SU-DHL-6 (cell line): ENCODE measurements around the gene MYH16.

Experiments used
- H2AFZ ChIP-seq: fragments of 200-600 bp; sonication (generic); 2 replicates; pipeline ENCODE4 v1.6.1; 2014; ENCODE audit warnings: low read depth, mild to moderate bottlenecking, moderate library complexity, mixed read lengths, antibody characterized with exemption, low read length; ENCODE audit not compliant: severe bottlenecking
- H3F3A ChIP-seq: fragments of 200-600 bp; shearing (Covaris generic); 2 replicates; pipeline ENCODE4 v1.6.0; 2016; ENCODE audit warnings: antibody characterized with exemption, mild to moderate bottlenecking; ENCODE audit not compliant: insufficient read depth
- H3K27ac ChIP-seq: fragments of 200-600 bp; sonication (generic); 2 replicates; pipeline ENCODE4 v1.5.1; 2016; ENCODE audit warnings: low read depth, mild to moderate bottlenecking, low read length, moderate library complexity, mixed read lengths
- H3K27me3 ChIP-seq: fragments of 200-600 bp; sonication (generic), shearing (Covaris generic); 2 replicates; pipeline ENCODE4 v1.6.0; 2014; ENCODE audit warnings: mild to moderate bottlenecking, low read length
- H3K36me3 ChIP-seq: fragments of 200-600 bp; sonication (generic); 2 replicates; pipeline ENCODE4 v1.6.1; 2014; ENCODE audit warnings: mild to moderate bottlenecking, low read length, mixed read lengths
- H3K4me2 ChIP-seq: fragments of 300-600, 200-600 bp; shearing (Covaris generic), sonication (generic); 2 replicates; pipeline ENCODE4 v1.6.0; 2014; ENCODE audit warnings: low read length, low read depth, mild to moderate bottlenecking; ENCODE audit not compliant: poor library complexity, severe bottlenecking
- H3K4me3 ChIP-seq: fragments of 200-600 bp; sonication (generic); 2 replicates; pipeline ENCODE4 v1.5.1; 2014; ENCODE audit warnings: antibody characterized with exemption, low read length, mild to moderate bottlenecking, mixed read lengths; ENCODE audit not compliant: insufficient read depth, poor library complexity, severe bottlenecking
- H3K79me2 ChIP-seq: fragments of 200-600 bp; sonication (generic); 2 replicates; pipeline ENCODE4 v1.6.1; 2014; ENCODE audit warnings: mild to moderate bottlenecking, low read length, moderate library complexity; ENCODE audit not compliant: insufficient read depth
- H3K9ac ChIP-seq: fragments of 200-600 bp; sonication (generic); 2 replicates; pipeline ENCODE4 v1.7.0; 2014; ENCODE audit warnings: mild to moderate bottlenecking, low read length
- H3K9me2 ChIP-seq: fragments of 200-600 bp; sonication (generic); replicated peaks from 2 replicates; pipeline ENCODE4 v1.6.1; 2014; ENCODE audit warnings: low read length; ENCODE audit not compliant: insufficient read depth
- H3K9me3 ChIP-seq: fragments of 200-600 bp; sonication (generic); 2 replicates; pipeline ENCODE4 v1.6.1; 2014; ENCODE audit warnings: low read length, mixed read lengths; ENCODE audit not compliant: insufficient read depth
- H4K20me1 ChIP-seq: fragments of 200-600 bp; sonication (generic); 2 replicates; pipeline ENCODE4 v1.6.1; 2014; ENCODE audit warnings: low read depth, mild to moderate bottlenecking, antibody characterized with exemption, low read length, moderate library complexity, mixed read lengths
- EZH2phosphoT487 ChIP-seq: fragments of 200-600 bp; sonication (generic), shearing (Covaris generic); conservative IDR thresholded peaks from 2 replicates; pipeline ENCODE4 v1.6.1; 2018; ENCODE audit warnings: mild to moderate bottlenecking, antibody characterized with exemption, low read length, moderate library complexity, mixed read lengths
- TF ChIP-seq, protein P1 (sequence below): fragments of 200-600 bp; sonication (generic); IDR thresholded peaks from one replicate; pipeline ENCODE4 v1.5.1; 2017; ENCODE audit warnings: antibody characterized with exemption, mild to moderate bottlenecking, low read length, moderate library complexity; ENCODE audit not compliant: insufficient read depth, poor library complexity, severe bottlenecking

Gene MYH16

DNA sequence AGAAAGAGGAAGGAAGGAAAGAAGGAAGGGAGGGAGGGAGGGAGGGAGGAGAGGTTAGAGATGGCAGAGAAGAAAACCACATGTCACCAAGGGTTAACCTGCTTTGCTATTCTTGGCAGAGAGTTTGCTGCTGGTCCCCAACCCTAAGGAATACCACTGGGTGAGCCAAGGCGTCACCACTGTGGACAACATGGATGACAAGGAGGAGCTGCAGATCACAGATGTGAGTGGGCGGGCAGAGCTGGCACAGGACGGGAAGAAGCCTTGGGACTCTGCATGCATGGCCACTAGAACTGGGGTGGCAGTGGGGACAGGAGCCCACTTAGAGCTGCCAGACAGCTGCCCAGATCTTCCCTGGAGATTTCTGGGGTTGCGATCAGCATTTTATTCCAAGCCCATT lies 17.2 kb upstream of the MYH16 start:
- Histone ChIP-seq H3K4me2 (no peak overlapping the region), H3K27me3 (no peaks in the 10 kb centered on the region), H2AFZ (no peak overlapping the region), H4K20me1 (no peaks in the 10 kb centered on the region), H3K9ac (no peak overlapping the region), H3K9me2 (no peaks in the 10 kb centered on the region), H3K79me2 (no peaks in the 10 kb centered on the region), H3K4me3 (no peak overlapping the region), H3K36me3 (no peaks in the 10 kb centered on the region), H3K27ac (no peak overlapping the region), H3F3A (no peaks in the 10 kb centered on the region), H3K9me3 (no peaks in the 10 kb centered on the region)
- TF ChIP-seq, protein P1, sequence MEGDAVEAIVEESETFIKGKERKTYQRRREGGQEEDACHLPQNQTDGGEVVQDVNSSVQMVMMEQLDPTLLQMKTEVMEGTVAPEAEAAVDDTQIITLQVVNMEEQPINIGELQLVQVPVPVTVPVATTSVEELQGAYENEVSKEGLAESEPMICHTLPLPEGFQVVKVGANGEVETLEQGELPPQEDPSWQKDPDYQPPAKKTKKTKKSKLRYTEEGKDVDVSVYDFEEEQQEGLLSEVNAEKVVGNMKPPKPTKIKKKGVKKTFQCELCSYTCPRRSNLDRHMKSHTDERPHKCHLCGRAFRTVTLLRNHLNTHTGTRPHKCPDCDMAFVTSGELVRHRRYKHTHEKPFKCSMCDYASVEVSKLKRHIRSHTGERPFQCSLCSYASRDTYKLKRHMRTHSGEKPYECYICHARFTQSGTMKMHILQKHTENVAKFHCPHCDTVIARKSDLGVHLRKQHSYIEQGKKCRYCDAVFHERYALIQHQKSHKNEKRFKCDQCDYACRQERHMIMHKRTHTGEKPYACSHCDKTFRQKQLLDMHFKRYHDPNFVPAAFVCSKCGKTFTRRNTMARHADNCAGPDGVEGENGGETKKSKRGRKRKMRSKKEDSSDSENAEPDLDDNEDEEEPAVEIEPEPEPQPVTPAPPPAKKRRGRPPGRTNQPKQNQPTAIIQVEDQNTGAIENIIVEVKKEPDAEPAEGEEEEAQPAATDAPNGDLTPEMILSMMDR = no peak
- no peak for TF ChIP-seq EZH2phosphoT487

DNA sequence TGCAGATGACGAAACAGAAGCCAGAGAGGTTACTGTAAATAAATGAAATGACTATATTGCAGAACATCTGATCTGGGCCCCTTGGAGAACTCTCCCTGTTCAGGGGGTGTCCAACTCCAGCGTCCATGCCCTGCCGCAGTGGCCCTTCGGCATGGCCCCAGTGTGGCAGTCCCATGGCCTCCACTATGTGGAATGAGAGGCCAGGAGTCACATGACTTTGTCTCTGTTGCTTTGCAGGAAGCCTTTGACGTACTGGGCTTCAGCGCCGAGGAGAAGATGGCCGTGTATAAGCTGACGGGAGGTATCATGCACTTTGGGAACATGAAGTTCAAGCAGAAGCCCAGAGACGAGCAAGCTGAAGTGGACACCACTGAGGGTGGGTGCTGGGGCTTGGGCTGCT lies 15.6 kb upstream of the MYH16 start:
- Histone ChIP-seq H3K4me3 (no peak overlapping the region), H3F3A (no peaks in the 10 kb centered on the region), H3K9me3 (no peaks in the 10 kb centered on the region), H3K4me2 (no peak overlapping the region), H4K20me1 (no peaks in the 10 kb centered on the region), H3K27ac (no peak overlapping the region), H2AFZ (no peak overlapping the region), H3K27me3 (no peaks in the 10 kb centered on the region), H3K9me2 (no peaks in the 10 kb centered on the region), H3K36me3 (no peaks in the 10 kb centered on the region), H3K79me2 (no peaks in the 10 kb centered on the region), H3K9ac (no peak overlapping the region)
- TF ChIP-seq, protein P1 = no peak
- no peak for TF ChIP-seq EZH2phosphoT487

DNA sequence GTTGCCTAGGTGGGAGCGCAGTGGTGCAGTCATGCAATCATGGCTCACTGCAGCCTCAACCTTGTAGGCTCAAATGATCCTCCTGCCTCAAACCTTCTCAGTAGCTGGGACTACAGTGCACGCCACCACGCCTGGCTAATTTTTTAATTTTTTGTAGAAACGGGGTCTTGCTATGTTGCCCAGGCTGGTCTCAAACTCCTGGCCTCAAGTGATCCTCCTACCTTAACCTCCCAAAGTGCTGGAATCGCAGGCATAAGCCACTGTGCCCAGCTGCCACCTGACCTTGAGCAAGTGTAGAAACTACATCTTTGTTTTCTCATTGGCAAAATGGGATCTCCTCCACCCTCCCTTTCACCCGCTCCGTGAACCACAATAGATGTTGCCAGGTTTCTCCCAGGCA lies 15.0 kb upstream of the MYH16 start:
- H3K9me3 ChIP-seq = no peaks in the 10 kb centered on the region
- H2AFZ ChIP-seq = no peak overlapping the region
- H3K4me3 ChIP-seq = no peak overlapping the region
- no peaks in the 10 kb centered on the region for H3F3A ChIP-seq
- TF ChIP-seq, protein P1 = no peak
- no peaks in the 10 kb centered on the region for H3K27me3 ChIP-seq
- no peak overlapping the region for H3K9ac ChIP-seq
- no peak overlapping the region for H3K4me2 ChIP-seq
- H3K36me3 ChIP-seq = no peaks in the 10 kb centered on the region
- H3K27ac ChIP-seq = no peak overlapping the region
- H3K9me2 ChIP-seq = no peaks in the 10 kb centered on the region
- no peaks in the 10 kb centered on the region for H4K20me1 ChIP-seq
- H3K79me2 ChIP-seq = no peaks in the 10 kb centered on the region

DNA sequence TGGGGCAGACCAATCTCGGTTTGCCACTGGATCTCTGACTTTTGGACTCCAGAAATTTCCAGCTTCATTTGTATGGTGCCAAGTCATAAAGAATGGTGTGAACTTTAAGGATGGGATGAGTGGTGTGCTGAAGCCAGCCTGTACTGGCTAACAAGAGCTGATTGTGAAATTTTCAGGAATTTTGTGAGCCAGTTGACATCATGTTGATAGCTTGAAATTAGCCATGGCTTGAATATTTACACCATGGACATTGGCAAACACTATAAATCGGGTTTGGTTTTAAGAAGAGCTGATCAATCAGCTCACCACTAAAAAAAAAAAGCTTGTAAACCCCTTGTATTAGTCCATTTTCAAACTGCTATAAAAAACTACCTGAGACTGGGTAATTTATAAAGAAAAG lies 14.1 kb upstream of the MYH16 start:
- H4K20me1 ChIP-seq = no peaks in the 10 kb centered on the region
- H3K27ac ChIP-seq = no peak overlapping the region
- H3K4me2 ChIP-seq = no peak overlapping the region
- H3K36me3 ChIP-seq = no peaks in the 10 kb centered on the region
- no peaks in the 10 kb centered on the region for H3K9me3 ChIP-seq
- H3K79me2 ChIP-seq = no peaks in the 10 kb centered on the region
- H2AFZ ChIP-seq = no peak overlapping the region
- no peak overlapping the region for H3K9ac ChIP-seq
- no peaks in the 10 kb centered on the region for H3K9me2 ChIP-seq
- no peaks in the 10 kb centered on the region for H3K27me3 ChIP-seq
- no peak overlapping the region for H3K4me3 ChIP-seq
- no peaks in the 10 kb centered on the region for H3F3A ChIP-seq
- TF ChIP-seq, protein P1 = no peak
- TF ChIP-seq EZH2phosphoT487 = no peak
